ENCODE data around the gene RALGPS1.

RALGPS1 gene

GRCh38 chr9:127122176-127123063 is 207.8 kb downstream of the RALGPS1 start, which contains the start of gene ANGPTL2:
ANGPTL2 (minus strand) TSS chr9:127122635; CDS start chr9:127108731, 13,904 bp downstream.
- DNase-seq (ENCODE audit: low read depth), result no peak

DNA sequence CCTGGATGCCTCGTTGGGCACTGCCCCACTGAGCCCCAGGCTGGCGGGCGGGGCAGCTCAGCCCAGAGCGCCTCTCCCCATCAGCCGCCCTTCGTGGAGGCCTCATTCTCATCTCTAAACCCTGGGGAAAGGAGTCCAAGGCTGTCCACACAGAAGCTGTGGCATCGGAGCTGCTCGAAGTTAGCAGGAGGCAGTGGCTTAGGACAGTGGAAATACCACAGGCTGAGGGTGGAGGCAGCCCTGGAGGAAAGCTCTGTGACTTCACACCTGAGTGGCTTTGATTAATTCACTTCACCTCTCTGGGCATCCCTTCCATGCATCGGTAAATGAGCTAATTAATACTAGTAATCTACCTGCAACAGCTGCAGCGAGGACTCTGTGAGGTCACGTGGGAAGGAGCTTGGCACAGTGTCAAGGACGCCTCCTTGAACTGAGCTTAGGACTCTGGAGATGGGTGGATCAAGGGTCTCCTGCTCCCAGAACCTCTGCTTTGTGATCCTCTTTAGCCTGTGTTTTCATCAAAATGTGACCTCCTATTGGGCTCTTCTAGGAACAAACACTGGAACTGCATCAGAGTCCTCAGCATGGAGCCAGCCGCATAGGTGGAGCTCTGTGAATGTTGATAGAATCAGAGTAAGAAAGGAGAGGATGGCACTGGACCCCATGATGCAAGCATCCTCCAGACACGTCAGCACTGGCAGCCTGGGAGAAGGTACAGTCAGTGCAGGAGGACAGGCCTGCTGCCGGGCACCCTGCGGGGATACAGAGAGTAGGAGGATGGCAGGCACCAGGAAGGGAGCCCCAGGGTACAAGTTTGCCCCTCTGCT is 208.7 kb downstream of the RALGPS1 start:
- DNase-seq (ENCODE audit: low read depth), result no peak

DNA sequence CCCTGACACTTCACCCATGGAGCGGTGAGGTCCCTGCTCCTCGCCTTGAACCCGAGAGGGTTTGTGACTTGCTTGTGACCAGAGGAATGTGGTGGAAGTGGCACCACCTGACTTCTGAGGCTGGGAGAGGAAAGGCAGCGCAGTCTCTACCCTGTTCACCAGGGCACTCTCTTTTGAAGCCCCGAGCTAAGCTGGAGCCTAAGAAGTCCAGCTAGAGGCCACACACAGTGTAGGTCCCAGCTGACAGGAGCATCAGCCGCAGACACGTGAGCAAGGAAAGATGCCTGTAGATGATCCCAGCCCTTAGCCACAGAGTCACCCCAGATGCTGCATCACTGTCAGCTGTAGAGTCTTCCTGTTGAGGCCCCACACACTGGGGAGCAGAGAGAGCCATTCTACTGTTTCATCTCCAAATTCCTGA is 209.5 kb downstream of the RALGPS1 start:
- DNase-seq (ENCODE audit: low read depth), result no peak

DNA sequence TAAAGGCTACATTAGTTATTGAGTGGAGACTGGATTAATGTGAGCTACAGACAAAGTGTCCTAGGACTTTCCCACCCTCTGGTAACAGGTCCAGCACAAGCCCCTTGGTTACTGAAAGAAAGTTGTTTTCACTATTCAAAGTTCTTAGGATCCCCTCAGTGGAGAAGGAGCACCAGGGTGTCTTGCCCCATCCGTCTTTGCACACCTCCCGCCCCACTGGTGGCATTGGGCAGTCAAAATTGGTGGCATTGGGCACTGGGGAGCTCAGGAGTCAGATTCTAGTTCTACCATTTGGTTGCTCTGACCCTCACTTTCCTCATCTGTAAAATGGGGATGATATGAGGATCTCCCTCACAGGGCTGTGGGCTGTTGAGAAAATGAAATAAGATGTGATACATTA is 210.2 kb downstream of the RALGPS1 start:
- no peak for DNase-seq (ENCODE audit: low read depth)

- DNase-seq (ENCODE audit: low read depth), result no peak
Observed at GRCh38 chr9:127126971-127127370, 212.4 kb downstream of the RALGPS1 start.

GRCh38 chr9:127128341-127129072 is 213.9 kb downstream of the RALGPS1 start:
- no peak for DNase-seq (ENCODE audit: low read depth)

GRCh38 chr9:127129073-127129717 is 214.6 kb downstream of the RALGPS1 start:
- DNase-seq (ENCODE audit: low read depth), result no peak

GRCh38 chr9:127129718-127130085 is 215.1 kb downstream of the RALGPS1 start:
- DNase-seq (ENCODE audit: low read depth), result no peak

GRCh38 chr9:127130235-127130634 is 215.7 kb downstream of the RALGPS1 start:
- no peak for DNase-seq (ENCODE audit: low read depth)

DNA sequence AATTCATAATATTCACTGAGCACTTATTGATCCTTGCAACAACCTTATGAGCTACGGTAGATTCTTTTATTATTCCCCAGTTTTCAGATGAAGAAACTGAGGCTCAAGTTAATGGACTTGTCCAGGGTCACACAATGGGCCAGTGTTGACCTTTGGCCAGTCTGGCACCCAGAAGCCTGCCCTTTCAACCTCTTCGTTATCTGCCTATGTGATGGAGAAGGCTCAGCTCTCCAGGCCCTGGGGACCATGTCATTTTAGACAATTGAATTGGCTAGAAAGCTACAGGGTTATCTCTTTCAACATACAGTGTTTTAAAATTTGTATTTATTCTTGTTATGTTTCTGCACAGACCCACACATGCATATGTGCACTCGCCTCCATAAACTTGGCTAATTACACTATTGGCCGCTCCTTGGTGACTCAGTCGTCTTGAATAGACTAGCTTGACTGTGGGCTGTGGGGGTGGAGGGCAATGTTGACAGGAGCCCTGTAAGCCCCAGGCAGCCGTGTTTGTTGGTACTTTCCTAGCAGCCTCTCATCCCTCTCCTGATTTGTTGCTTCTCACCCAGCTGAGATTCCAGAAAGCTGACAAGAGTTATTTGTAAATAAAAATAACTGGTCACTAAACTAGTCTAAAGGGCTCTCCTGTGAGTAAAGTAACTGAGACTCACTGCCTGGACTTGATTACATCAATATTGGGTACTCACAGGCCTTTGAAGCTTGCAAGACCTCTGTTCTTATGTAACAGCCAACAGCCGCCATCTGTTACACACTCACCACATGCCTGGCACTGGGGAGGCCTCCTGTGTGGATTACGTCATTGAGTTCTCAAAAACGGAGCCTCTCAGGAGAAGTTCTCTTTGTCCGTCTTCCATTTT is 216.3 kb downstream of the RALGPS1 start:
- no peak for DNase-seq (ENCODE audit: low read depth)

DNA sequence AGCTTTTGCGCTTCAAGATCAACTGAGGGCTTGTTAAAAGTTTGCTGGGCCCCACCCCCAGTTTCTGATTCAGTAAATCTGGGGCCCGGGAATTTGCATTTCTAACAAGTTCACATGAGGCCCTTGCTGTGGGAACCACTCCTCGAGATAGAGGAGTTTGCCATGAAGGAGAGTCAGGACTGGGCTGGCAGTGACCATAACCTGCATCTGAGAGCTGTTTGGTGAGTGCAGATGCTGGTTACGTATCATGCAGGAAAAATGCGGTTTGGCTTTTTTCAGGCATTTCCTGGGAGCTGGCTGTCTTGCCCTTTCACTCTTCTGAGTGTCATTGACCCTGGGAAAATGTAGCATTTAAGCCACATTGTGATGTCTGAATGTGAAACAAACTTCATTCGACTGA is 217.3 kb downstream of the RALGPS1 start:
- DNase-seq (ENCODE audit: low read depth), result no peak

DNA sequence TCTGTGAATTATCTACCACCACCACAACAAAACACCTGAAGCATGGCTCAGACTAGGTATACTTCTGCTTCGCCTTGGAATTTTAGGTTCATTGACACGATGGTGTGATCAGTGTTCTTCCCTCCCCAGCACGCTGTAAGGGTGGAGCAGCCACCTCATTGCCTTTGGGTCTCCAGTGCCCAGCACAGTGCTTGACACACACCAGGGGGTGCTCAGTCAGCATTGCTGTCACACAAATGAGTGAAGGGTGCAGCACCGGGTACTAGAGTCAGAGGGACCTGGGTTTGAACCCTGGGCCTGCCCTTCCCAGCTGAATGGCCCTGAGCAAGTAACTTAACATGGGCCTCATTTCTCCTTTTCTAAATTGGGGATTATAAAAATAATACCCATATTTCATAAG is 217.8 kb downstream of the RALGPS1 start:
- DNase-seq (ENCODE audit: low read depth), result no peak

DNA sequence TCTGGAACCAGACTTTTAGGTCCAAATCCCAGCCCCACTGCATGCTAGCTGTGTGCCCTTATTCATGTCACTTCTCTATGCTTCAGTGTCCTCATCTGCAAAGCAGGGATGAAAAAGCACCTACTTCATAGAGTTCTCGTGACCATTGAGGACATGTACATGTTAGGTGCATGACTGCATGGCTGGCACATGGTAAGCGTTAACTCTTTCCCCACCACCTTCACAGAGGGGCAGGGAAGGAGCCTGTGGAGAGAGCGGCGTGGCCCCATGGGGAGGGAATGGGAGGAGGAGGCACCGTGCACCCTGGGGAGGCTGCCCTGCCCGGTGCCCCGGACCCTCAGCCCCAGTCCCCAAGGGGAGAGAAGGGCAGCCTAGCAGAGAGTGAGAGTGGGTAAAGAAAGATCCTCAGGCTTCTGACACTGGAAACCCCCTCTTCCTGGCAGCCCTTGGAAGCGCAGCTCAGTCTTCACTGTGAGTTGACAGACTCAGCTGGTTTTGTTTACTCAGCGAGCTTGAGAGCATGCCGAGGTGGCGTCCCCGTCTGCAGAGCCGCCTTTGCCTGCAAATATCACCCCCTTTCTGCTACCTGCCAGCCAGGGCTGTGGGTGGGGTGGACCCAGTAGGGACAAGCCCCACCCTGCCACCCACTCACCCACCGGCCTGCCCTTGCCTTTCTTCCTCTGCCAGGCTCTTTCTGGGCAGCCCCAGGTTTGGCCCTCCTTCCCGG is 218.5 kb downstream of the RALGPS1 start:
- DNase-seq (ENCODE audit: low read depth), result no peak

- DNase-seq (ENCODE audit: low read depth), result no peak
Observed at GRCh38 chr9:127133739-127134167, 219.2 kb downstream of the RALGPS1 start.

DNA sequence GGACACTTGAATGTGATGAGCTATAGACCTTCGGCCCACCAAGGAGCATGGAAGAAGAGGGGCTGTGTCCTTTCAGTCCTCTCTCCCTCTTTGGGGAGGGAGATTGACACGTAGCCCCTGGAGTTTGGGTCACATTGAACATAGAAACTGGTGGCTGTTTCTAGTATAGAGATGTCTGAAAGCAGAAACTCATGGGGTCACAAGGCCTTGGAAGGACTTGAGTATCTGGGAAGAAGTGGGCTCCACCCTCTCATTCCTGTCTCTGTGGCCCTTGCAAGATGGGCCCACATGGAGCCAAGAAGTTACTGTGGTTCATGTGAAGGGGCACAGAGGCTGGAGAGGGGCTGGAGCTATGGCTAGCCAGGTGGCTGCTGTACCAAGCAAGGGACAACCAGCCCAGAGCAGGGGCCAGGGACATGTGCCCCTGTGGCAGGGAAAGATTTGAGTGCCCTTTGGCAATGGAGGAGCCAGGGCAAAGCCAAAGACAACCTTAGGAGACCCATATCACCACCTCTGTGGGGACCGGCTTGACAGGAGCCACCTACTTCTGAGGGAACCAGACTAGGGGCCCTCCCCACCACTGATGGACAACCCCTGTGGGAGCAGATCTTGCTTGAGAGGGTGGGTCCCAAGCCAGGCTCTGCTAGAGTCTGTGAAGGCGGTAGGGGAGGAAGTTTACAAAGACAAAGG is 220.6 kb downstream of the RALGPS1 start:
- no peak for DNase-seq (ENCODE audit: low read depth)

DNA sequence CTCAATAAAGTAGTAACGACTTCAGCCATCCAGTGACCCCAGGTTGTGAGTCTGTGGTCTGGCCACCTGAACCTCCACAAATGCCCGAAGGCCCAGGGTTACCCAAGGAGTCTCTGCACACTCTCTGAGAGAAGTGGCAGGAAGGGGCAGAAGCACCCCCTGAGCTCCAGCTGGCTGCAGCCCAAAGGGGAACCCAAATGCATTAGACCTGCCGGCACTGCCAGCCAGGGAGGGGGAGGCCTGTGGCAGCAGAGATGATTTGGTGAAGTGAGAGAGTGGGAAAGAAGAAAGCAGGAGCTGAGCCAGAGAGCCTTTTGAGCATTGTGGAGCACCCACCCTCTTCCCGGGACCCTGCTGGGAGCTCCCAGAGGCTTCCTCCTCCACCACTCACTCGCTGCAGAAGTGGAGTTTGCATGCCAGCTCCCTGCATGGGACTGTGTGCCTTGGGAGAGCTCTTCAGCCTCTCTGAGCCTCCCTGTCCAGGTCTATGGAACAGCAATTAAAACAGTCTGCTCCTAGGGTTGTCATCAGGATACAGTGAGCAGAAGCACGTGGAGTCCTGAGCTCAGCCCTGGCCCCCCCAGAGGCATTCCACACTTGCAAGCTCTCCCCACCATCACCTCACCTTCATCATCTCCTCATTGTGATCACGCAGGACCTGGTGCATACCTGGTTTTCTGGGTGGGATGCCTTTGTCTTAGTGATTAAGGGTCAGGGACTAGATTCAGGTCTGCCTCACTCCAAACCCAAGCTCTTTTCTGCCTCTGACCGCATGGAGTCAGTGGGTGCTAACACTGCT is 221.7 kb downstream of the RALGPS1 start:
- DNase-seq (ENCODE audit: low read depth), result no peak

DNA sequence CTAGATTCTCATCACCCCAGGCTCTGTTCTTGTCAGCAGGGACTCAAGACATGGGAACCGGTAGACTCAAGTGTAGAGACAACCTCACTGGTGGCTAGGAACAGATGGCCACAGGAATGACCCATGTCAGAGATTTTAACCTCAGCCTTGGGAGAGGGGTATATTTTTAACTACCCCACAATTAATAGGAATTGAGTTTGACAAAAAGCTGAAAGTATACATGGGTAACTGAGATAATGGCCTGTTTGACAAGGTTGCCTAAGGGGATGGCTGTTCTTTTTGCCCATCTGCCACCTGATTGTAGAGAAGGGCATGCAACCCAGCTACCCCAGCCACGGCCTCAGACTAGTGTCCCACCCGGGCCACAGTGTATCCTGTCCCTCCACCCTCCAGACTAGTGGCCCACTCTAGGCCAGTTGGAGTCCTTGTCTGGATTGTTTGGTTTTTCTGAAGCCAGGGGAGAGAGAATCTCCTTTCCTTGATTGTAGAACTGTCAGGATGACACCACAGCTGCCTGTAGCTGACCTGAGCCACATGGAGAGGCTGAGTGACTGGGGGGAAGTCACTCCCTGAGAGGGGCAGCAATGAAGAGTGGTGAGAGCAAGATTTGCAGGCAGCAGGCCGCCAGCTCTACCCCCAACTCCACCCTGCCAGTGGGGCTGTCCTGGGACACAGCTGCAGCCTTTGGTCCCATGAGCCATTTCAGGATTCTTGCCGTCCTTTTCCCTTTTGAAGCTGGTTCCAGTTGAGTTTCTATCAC is 222.5 kb downstream of the RALGPS1 start:
- no peak for DNase-seq (ENCODE audit: low read depth)

Data from stimulated activated CD8-positive, alpha-beta memory T cell treated with anti-CD3 and anti-CD28 coated beads, Interleukin-15, amount 100 ng/mL, for 1 hour (primary cell).